GM18517 (cell line): ENCODE measurements around the gene UNK.
A peak's percentile ranks its signal among the peaks of the same experiment; 100 is the strongest.

Experiments
- ATAC-seq: cut with Tn5 transposase; IDR thresholded peaks from one replicate; pipeline ENCODE4 v1.9.1; 2021; ENCODE audit warnings: mild to moderate bottlenecking, moderate library complexity; ENCODE audit not compliant: unreplicated experiment

UNK gene

GRCh38 chr17:75784473-75785015 is at the start of gene UNK:
TSS of gene UNK (plus strand) at chr17:75784806. CDS start at chr17:75784881, 75 bp downstream.
- ATAC-seq: peak; percentile 52

- ATAC-seq: no peak
Measured at GRCh38 chr17:75736173-75736835, 48.3 kb upstream of the UNK start.

GRCh38 chr17:75737133-75737962 is 47.3 kb upstream of the UNK start:
- ATAC-seq: no peak

- ATAC-seq: no peak
Measured at GRCh38 chr17:75738218-75738802, 46.3 kb upstream of the UNK start.

- ATAC-seq: no peak
Measured at GRCh38 chr17:75739174-75739573, 45.4 kb upstream of the UNK start.

- no peak for ATAC-seq
Measured at GRCh38 chr17:75739801-75740200, 44.8 kb upstream of the UNK start.

GRCh38 chr17:75740215-75740614 is 44.4 kb upstream of the UNK start:
- ATAC-seq: no peak

- ATAC-seq: no peak
Measured at GRCh38 chr17:75740631-75741077, 44.0 kb upstream of the UNK start.

- ATAC-seq: no peak
Measured at GRCh38 chr17:75742337-75742736, 42.3 kb upstream of the UNK start.

GRCh38 chr17:75743625-75744206 is 40.9 kb upstream of the UNK start:
- no peak for ATAC-seq

- no peak for ATAC-seq
Measured at GRCh38 chr17:75748706-75749105, 35.9 kb upstream of the UNK start.

- ATAC-seq: no peak
Measured at GRCh38 chr17:75749545-75750389, 34.8 kb upstream of the UNK start.

GRCh38 chr17:75750661-75751423 is 33.8 kb upstream of the UNK start:
- ATAC-seq: no peak

GRCh38 chr17:75751676-75752404 is 32.8 kb upstream of the UNK start:
- no peak for ATAC-seq

- ATAC-seq: no peak
Measured at GRCh38 chr17:75752405-75752709, 32.2 kb upstream of the UNK start.

- ATAC-seq: no peak
Measured at GRCh38 chr17:75752802-75753513, 31.6 kb upstream of the UNK start.

GRCh38 chr17:75753514-75754377 is 30.9 kb upstream of the UNK start:
- ATAC-seq: no peak
